CD4-positive, alpha-beta memory T cell (primary cell): ENCODE results near the gene EEFSEC. TPM values are rescaled to one million over a fixed set of nuclear protein-coding genes. Genes with fewer than 3 reads are reported as not detected.

ENCODE experiments used
- CTCF ChIA-PET: fragments of 350-600 bp; sonication (Branson Sonifier 250); formaldehyde crosslinking; loops from one replicate; lab custom pipeline; 2021; ENCODE audit warnings: inconsistent platforms; ENCODE audit not compliant: partially characterized antibody; lab: Charles Lee
- POLR2A ChIA-PET: fragments of 350-600 bp; sonication (Branson Sonifier 250); formaldehyde crosslinking; loops from one replicate; lab custom pipeline; 2021; ENCODE audit not compliant: partially characterized antibody; lab: Charles Lee
- DNase-seq, 5 donors: peaks; one replicate each; pipeline versions ENCODE4 v3.0.0 to v3.0.0-alpha.2; 2020 to 2022; ENCODE audit warnings: mixed read lengths in 1 of 5
- H3K27ac ChIP-seq: one replicate; pipeline ENCODE4 v1.7.0; 2013; ENCODE audit warnings: low read depth, low read length
- H3K27me3 ChIP-seq: 2 replicates; pipeline ENCODE4 v1.7.0; 2013; ENCODE audit warnings: mild to moderate bottlenecking, low read length, moderate library complexity; ENCODE audit not compliant: insufficient read depth
- H3K36me3 ChIP-seq: 2 replicates; pipeline ENCODE4 v1.7.0; 2013; ENCODE audit warnings: mild to moderate bottlenecking, low read length, moderate library complexity; ENCODE audit not compliant: insufficient read depth
- H3K4me1 ChIP-seq: 2 replicates; pipeline ENCODE4 v1.7.0; 2013; ENCODE audit warnings: mild to moderate bottlenecking, low read length, moderate library complexity; ENCODE audit not compliant: insufficient read depth
- H3K4me3 ChIP-seq, 2 donors: one replicate each; pipeline ENCODE4 v1.7.0; 2013; ENCODE audit warnings: low read length in 2 of 2, mild to moderate bottlenecking in 1 of 2
- H3K9me3 ChIP-seq, 2 donors: one replicate each; pipeline ENCODE4 v1.7.0; 2013; ENCODE audit warnings: low read length in 2 of 2, control low read depth in 1 of 2; ENCODE audit not compliant: control insufficient read depth in 1 of 2
- H3K27ac Mint-ChIP-seq, 7 donors: one replicate each; pipeline ENCODE4 v1.8.0; 2020 to 2021; ENCODE audit warnings: mixed read lengths in 7 of 7, mild to moderate bottlenecking in 6 of 7, inconsistent platforms in 3 of 7, moderate library complexity in 3 of 7
- H3K27me3 Mint-ChIP-seq, 2 donors: one replicate each; pipeline ENCODE4 v1.8.0; 2020 to 2021; ENCODE audit warnings: mixed read lengths in 2 of 2
- H3K36me3 Mint-ChIP-seq, 2 donors: one replicate each; pipeline ENCODE4 v1.8.0; 2020 to 2021; ENCODE audit warnings: mixed read lengths in 2 of 2, inconsistent platforms in 1 of 2, mild to moderate bottlenecking in 1 of 2
- H3K4me1 Mint-ChIP-seq, 4 donors: one replicate each; pipeline ENCODE4 v1.8.0; 2020 to 2021; ENCODE audit warnings: mixed read lengths in 4 of 4, mild to moderate bottlenecking in 1 of 4
- H3K4me3 Mint-ChIP-seq, 8 donors: one replicate each; pipeline ENCODE4 v1.8.0; 2020 to 2021; ENCODE audit warnings: mixed read lengths in 8 of 8, mild to moderate bottlenecking in 7 of 8, moderate library complexity in 6 of 8, inconsistent platforms in 3 of 8
- H3K9me3 Mint-ChIP-seq, 8 donors: one replicate each; pipeline ENCODE4 v1.8.0; 2020 to 2021; ENCODE audit warnings: mixed read lengths in 8 of 8, mild to moderate bottlenecking in 5 of 8, inconsistent platforms in 3 of 8, moderate library complexity in 1 of 8
- intact Hi-C: fragments of 100-400 bp; cut with micrococcal nuclease; formaldehyde crosslinking; loops from one replicate; pipeline ENCODE4 v1.15.1; 2023
- polyA plus RNA-seq, 2 donors: library from polyadenylated mRNA; unstranded; fragments of 300-500 nt; fragmentation: Illumina TruSeq; gene quantifications; one replicate each; pipeline ENCODE4 v1.2.3, GENCODE V29; 2021
- total RNA-seq, 2 experiments: library from RNA; stranded (reverse); gene quantifications; one replicate each; pipeline ENCODE4 v1.2.3, GENCODE V29; 2021

EEFSEC gene
- total and polyA plus RNA-seq, 4 experiments from 2014 or later, result 14.0 to 24.9 (median 17.1) TPM

DNA sequence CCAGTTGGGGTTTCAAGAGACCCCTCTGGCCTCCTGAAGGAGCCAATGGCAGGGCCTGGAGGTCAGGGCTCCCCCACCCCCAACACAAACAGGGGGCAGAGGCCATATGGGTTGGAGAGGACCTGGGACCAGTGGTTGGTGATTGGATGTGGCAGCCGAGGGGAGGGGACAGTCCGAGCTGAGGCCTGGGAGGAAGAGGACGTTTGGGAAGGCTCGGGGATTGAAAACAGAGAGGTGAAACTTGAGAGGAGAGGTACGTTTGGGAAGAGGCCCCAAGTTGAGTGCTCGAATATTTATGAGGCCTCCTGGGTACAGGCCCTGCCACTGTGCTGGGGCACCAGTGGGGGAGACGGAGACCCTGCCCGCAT is 259.7 kb downstream of the EEFSEC start:
- ChIA-PET POLR2A (no interaction called here), CTCF (no interaction called here)
- no peaks in the 10 kb centered on the region for H3K27me3 Mint-ChIP-seq
- intact Hi-C loops, result no loop called here
- no peak overlapping the region for H3K4me3 Mint-ChIP-seq
- H3K27me3 ChIP-seq, result no peaks in the 10 kb centered on the region
- peaks cover 0 to 2% (median 0%) of the 10 kb centered on the region in 4 donors for H3K4me1 Mint-ChIP-seq
- H3K36me3 Mint-ChIP-seq, result no peaks in the 10 kb centered on the region
- peaks cover 0 to 4% (median 0%) of the 10 kb centered on the region in 8 donors for H3K9me3 Mint-ChIP-seq
- no peak overlapping the region for H3K4me3 ChIP-seq
- no peak overlapping the region for H3K27ac ChIP-seq
- no peaks in the 10 kb centered on the region for H3K4me1 ChIP-seq
- H3K36me3 ChIP-seq, result no peaks in the 10 kb centered on the region
- no peak overlapping the region for H3K27ac Mint-ChIP-seq
- DNase-seq, result no peak
- no peaks in the 10 kb centered on the region for H3K9me3 ChIP-seq

- ChIA-PET POLR2A (no interaction called here), CTCF (interaction anchor here (1.0 kb wide), 1 partner anchor 13 kb away, joined by 3 read pairs; no protein-coding TSS in a partner anchor)
- Mint-ChIP-seq H3K9me3 (peaks cover 0 to 4% (median 0%) of the 10 kb centered on the region in 8 donors), H3K36me3 (no peaks in the 10 kb centered on the region), H3K4me1 (peaks cover 0 to 2% (median 0%) of the 10 kb centered on the region in 4 donors), H3K27me3 (no peaks in the 10 kb centered on the region), H3K27ac (peak overlapping the region in 1 of 7 donors; percentile 10), H3K4me3 (no peak overlapping the region)
- H3K36me3 ChIP-seq, result no peaks in the 10 kb centered on the region
- DNase-seq, result no peak
- no peaks in the 10 kb centered on the region for H3K9me3 ChIP-seq
- intact Hi-C loops, result no loop called here
- no peak overlapping the region for H3K4me3 ChIP-seq
- no peaks in the 10 kb centered on the region for H3K4me1 ChIP-seq
- no peaks in the 10 kb centered on the region for H3K27me3 ChIP-seq
- no peak overlapping the region for H3K27ac ChIP-seq
Measured at GRCh38 chr3:128413413-128414205, 260.3 kb downstream of the EEFSEC start.

GRCh38 chr3:128415200-128415772 is 262.0 kb downstream of the EEFSEC start:
- Mint-ChIP-seq H3K9me3 (peaks cover 0 to 6% (median 0%) of the 10 kb centered on the region in 8 donors), H3K4me1 (peaks cover 0 to 2% (median 0%) of the 10 kb centered on the region in 4 donors), H3K36me3 (no peaks in the 10 kb centered on the region), H3K27ac (peak overlapping the region in 1 of 7 donors; percentile 78), H3K27me3 (no peaks in the 10 kb centered on the region), H3K4me3 (no peak overlapping the region)
- Histone ChIP-seq H3K4me3 (no peak overlapping the region), H3K4me1 (no peaks in the 10 kb centered on the region), H3K27ac (no peak overlapping the region), H3K36me3 (no peaks in the 10 kb centered on the region), H3K27me3 (no peaks in the 10 kb centered on the region), H3K9me3 (no peaks in the 10 kb centered on the region)
- ChIA-PET POLR2A (no interaction called here), CTCF (no interaction called here)
- intact Hi-C loops, result no loop called here
- no peak for DNase-seq

DNA sequence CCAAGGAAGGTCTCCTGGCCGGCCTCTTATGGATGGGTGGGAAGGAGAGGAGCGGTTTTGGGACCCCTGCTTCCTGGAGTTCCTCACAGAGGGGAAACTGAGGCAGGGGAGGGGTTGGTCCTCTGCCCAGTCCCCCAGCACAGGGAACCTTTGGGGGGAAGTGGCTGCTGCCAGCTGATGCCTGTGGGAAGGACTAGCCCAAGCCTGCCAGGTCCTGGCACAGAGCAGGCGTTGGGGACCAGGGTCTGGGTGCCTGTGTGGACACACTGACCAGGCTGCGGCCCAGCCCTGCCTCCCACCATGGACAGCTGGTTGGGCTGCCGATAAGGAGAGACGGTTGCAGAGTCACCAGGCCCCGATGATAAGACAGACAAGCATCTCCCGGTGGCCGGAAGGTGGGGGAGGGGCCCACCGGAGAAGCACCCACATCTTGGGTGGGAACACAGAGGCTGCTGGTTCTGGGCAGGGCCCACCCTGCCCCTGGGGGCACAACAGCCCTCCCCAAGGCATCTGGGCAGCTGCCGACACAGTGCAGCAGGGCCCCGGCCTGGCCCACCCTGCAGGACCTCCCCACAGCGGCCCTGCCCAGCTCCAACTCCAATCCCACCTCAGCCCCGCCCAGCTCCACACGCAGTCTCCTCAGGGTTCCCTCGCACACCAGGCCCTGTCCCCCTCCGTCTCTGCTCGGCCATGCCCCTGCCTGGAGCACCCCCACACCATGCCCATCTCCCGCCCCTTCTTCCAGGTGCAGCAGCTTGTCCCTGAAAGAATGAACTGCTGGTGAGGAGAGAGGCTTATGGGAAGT is 262.7 kb downstream of the EEFSEC start:
- no peaks in the 10 kb centered on the region for H3K36me3 ChIP-seq
- intact Hi-C loops, result no loop called here
- H3K9me3 ChIP-seq, result no peaks in the 10 kb centered on the region
- Mint-ChIP-seq H3K27me3 (no peaks in the 10 kb centered on the region), H3K4me1 (peaks cover 0 to 2% (median 0%) of the 10 kb centered on the region in 4 donors), H3K9me3 (peaks cover 0 to 6% (median 0%) of the 10 kb centered on the region in 8 donors), H3K4me3 (no peak overlapping the region), H3K36me3 (no peaks in the 10 kb centered on the region), H3K27ac (no peak overlapping the region)
- H3K4me3 ChIP-seq, result no peak overlapping the region
- no peak overlapping the region for H3K27ac ChIP-seq
- no peaks in the 10 kb centered on the region for H3K27me3 ChIP-seq
- DNase-seq, result no peak
- CTCF ChIA-PET, result no interaction called here
- POLR2A ChIA-PET, result no interaction called here
- H3K4me1 ChIP-seq, result no peaks in the 10 kb centered on the region

- Mint-ChIP-seq H3K36me3 (no peaks in the 10 kb centered on the region), H3K9me3 (peaks cover 0 to 6% (median 0%) of the 10 kb centered on the region in 8 donors), H3K27ac (no peak overlapping the region), H3K4me1 (peaks cover 0 to 2% (median 0%) of the 10 kb centered on the region in 4 donors), H3K4me3 (no peak overlapping the region), H3K27me3 (no peaks in the 10 kb centered on the region)
- no peak overlapping the region for H3K4me3 ChIP-seq
- no peak for DNase-seq
- ChIA-PET POLR2A (no interaction called here), CTCF (no interaction called here)
- no peak overlapping the region for H3K27ac ChIP-seq
- no peaks in the 10 kb centered on the region for H3K27me3 ChIP-seq
- H3K36me3 ChIP-seq, result no peaks in the 10 kb centered on the region
- intact Hi-C loops, result no loop called here
- no peaks in the 10 kb centered on the region for H3K9me3 ChIP-seq
- no peaks in the 10 kb centered on the region for H3K4me1 ChIP-seq
Measured at GRCh38 chr3:128416578-128417211, 263.4 kb downstream of the EEFSEC start.

DNA sequence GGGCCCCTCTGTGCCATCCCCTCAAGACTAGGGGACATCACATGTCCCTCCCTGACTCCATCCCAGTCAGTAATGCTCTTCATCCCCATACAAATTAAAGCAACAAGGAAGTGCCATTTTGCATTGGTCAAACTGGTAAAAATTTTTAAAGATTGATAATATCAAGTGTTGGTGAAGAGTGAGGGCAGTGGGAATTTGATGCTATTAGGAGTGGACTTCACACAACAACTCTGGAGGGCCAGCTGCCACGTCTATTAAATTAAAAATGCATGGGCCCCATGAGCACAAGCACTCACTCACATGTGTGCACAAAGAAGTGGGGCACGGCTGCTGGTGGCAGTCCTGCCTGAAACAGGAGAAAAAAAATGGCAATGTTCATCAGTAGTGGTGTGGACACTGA is 265.6 kb downstream of the EEFSEC start:
- H3K4me1 Mint-ChIP-seq, result peaks cover 0 to 2% (median 0%) of the 10 kb centered on the region in 4 donors
- peaks cover 0 to 5% (median 0%) of the 10 kb centered on the region in 8 donors for H3K9me3 Mint-ChIP-seq
- peak overlapping the region in 1 of 7 donors; percentile 44 for H3K27ac Mint-ChIP-seq
- no peaks in the 10 kb centered on the region for H3K9me3 ChIP-seq
- H3K27me3 Mint-ChIP-seq, result no peaks in the 10 kb centered on the region
- H3K27ac ChIP-seq, result no peak overlapping the region
- ChIA-PET CTCF (no interaction called here), POLR2A (no interaction called here)
- H3K36me3 ChIP-seq, result no peaks in the 10 kb centered on the region
- H3K4me3 ChIP-seq, result no peak overlapping the region
- H3K27me3 ChIP-seq, result no peaks in the 10 kb centered on the region
- H3K36me3 Mint-ChIP-seq, result no peaks in the 10 kb centered on the region
- H3K4me3 Mint-ChIP-seq, result no peak overlapping the region
- no peaks in the 10 kb centered on the region for H3K4me1 ChIP-seq
- intact Hi-C loops, result no loop called here
- DNase-seq, result peak in 1 of 5 donors; percentile 5
